Upper lobe of right lung (tissue), 1 donor: ENCODE data around the gene SLC35E2B. TPM values are rescaled to one million over a fixed set of nuclear protein-coding genes. Genes with fewer than 3 reads are reported as not detected.
"Not testable (repeated sequence)": the region's sequence is repeated elsewhere in the genome, so short reads cannot be mapped to it uniquely, and the experiment has no call there.

Source experiments
- ATAC-seq: fragments of 200-7000 bp; cut with Tn5 transposase; one replicate; pipeline ENCODE4 v1.9.1; 2020; ENCODE audit warnings: mild to moderate bottlenecking, moderate library complexity
- DNase-seq: peaks from one replicate; pipeline ENCODE4 v3.0.0-alpha.2; 2020
- H3K27ac ChIP-seq: fragments of 200-600 bp; one replicate; pipeline ENCODE4 v1.8.0; 2022
- H3K27me3 ChIP-seq: fragments of 200-600 bp; one replicate; pipeline ENCODE4 v1.8.0; 2022; ENCODE audit warnings: mild to moderate bottlenecking
- H3K36me3 ChIP-seq: fragments of 200-600 bp; one replicate; pipeline ENCODE4 v1.8.0; 2022
- H3K4me1 ChIP-seq: fragments of 200-600 bp; one replicate; pipeline ENCODE4 v1.8.0; 2022
- H3K4me3 ChIP-seq: fragments of 200-600 bp; one replicate; pipeline ENCODE4 v1.8.0; 2022; ENCODE audit warnings: mild to moderate bottlenecking
- H3K9me3 ChIP-seq: fragments of 200-600 bp; one replicate; pipeline ENCODE4 v1.8.0; 2022
- intact Hi-C: fragments of 100-400 bp; cut with DNase I; formaldehyde crosslinking; loops from one replicate; pipeline ENCODE4 v1.11.0; 2022
- total RNA-seq: library from RNA; stranded (reverse); fragmentation: NEBNext Ultra II Directional; extraction: Animal tissue kit (Norgen Biotek cat#: 25700); gene quantifications from one replicate; pipeline ENCODE4 v1.2.1, GENCODE V29; 2021
- TF ChIP-seq, protein P1 (sequence below): fragments of 200-600 bp; IDR thresholded peaks from one replicate; pipeline ENCODE4 v1.8.0; 2022; ENCODE audit warnings: antibody characterized with exemption
- donor health status: DM: no; HTN: yes; CAD: no; lungs with severe emphysema.

The SLC35E2B gene
- total RNA-seq, 1 donor from 2014 or later = 49.8 TPM

- H3K27ac ChIP-seq, ATAC-seq, H3K36me3 ChIP-seq, H3K9me3 ChIP-seq, H3K27me3 ChIP-seq, H3K4me1 ChIP-seq, intact Hi-C loops, H3K4me3 ChIP-seq: not testable (repeated sequence)
- DNase-seq = peak; percentile 40
Measured at GRCh38 chr1:1726088-1726487, 33.5 kb upstream of the SLC35E2B start.

- H3K9me3 ChIP-seq, intact Hi-C loops, H3K27me3 ChIP-seq, H3K4me1 ChIP-seq: not testable (repeated sequence)
- ATAC-seq (peak; percentile 97), DNase-seq (peak; percentile 97)
- Histone ChIP-seq H3K4me3 (peak within 1 kb of the TSS; percentile 58), H3K36me3 (peaks cover 20% of the 10 kb centered on the region), H3K27ac (peak within 1 kb of the TSS; percentile 87)
- TF ChIP-seq, protein P1, sequence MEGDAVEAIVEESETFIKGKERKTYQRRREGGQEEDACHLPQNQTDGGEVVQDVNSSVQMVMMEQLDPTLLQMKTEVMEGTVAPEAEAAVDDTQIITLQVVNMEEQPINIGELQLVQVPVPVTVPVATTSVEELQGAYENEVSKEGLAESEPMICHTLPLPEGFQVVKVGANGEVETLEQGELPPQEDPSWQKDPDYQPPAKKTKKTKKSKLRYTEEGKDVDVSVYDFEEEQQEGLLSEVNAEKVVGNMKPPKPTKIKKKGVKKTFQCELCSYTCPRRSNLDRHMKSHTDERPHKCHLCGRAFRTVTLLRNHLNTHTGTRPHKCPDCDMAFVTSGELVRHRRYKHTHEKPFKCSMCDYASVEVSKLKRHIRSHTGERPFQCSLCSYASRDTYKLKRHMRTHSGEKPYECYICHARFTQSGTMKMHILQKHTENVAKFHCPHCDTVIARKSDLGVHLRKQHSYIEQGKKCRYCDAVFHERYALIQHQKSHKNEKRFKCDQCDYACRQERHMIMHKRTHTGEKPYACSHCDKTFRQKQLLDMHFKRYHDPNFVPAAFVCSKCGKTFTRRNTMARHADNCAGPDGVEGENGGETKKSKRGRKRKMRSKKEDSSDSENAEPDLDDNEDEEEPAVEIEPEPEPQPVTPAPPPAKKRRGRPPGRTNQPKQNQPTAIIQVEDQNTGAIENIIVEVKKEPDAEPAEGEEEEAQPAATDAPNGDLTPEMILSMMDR = peak; percentile 45
Measured at GRCh38 chr1:1724035-1724864, 31.7 kb upstream of the SLC35E2B start, which contains the start of gene CDK11A. Gene CDK11A, minus strand, starts transcription at chr1:1724357. Its CDS starts 1,539 bp downstream, at chr1:1722818.

GRCh38 chr1:1721201-1721600 is 28.6 kb upstream of the SLC35E2B start:
- DNase-seq (no peak), ATAC-seq (no peak)
- Histone ChIP-seq H3K27me3 (no peaks in the 10 kb centered on the region), H3K4me3 (no peak overlapping the region), H3K9me3 (no peaks in the 10 kb centered on the region), H3K27ac (no peak overlapping the region), H3K36me3 (peaks cover 30% of the 10 kb centered on the region), H3K4me1 (no peaks in the 10 kb centered on the region)
- intact Hi-C loops = no loop called here
- TF ChIP-seq, protein P1 = no peak

GRCh38 chr1:1715109-1715883 is 22.7 kb upstream of the SLC35E2B start:
- H3K27me3 ChIP-seq, intact Hi-C loops, H3K4me1 ChIP-seq, H3K27ac ChIP-seq, H3K4me3 ChIP-seq, ATAC-seq, H3K9me3 ChIP-seq: not testable (repeated sequence)
- DNase-seq = peak; percentile 5
- H3K36me3 ChIP-seq = peaks cover 18% of the 10 kb centered on the region

DNA sequence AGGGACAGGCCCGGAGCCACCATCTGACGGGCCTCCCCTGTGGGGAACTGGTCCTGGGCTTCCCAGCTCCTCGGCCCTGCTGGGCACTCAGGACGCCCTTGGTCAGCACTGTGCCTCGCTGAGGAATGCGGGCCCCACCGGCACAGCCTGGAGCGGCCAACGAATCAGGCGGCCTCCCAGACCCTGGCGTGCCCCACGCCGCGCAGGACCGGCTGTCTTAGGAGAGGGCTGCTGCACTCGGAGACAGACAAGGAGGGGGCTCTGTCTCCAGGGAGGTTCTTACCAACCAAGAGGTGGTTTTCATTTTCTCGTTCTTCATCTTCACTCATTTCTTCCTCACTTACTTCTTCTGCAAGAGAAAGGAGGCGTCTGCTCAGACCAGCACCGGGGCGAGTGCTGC is 15.3 kb upstream of the SLC35E2B start:
- H3K36me3 ChIP-seq = peaks cover 23% of the 10 kb centered on the region
- H3K4me3 ChIP-seq, H3K27me3 ChIP-seq, H3K4me1 ChIP-seq, H3K9me3 ChIP-seq, ATAC-seq, intact Hi-C loops, H3K27ac ChIP-seq: not testable (repeated sequence)
- peak; percentile 22 for DNase-seq

- intact Hi-C loops = not testable (repeated sequence)
Measured at GRCh38 chr1:1707241-1707640, 14.6 kb upstream of the SLC35E2B start.

DNA sequence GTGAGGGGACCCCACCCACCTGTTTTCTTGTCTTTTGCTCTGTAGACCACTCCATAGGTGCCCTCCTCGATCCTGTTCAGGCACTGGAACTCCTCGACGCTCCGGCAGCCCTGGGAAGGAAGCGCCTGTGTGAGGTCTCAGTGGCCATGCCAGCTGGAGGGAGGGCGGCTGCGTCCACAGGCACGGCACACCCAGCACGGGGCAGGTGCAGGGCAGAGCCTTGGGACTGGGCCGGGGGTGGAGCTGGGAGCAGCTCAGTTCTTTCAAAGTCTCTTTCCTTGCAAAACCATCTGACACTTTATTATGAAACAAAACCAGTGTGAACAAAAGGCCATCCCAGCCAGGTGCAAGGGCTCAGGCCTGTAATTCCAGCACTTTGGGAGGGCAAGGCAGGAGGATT is 13.0 kb upstream of the SLC35E2B start:
- ATAC-seq, intact Hi-C loops: not testable (repeated sequence)
- DNase-seq = peak; percentile 28

More at GRCh38 chr1:1707241-1707640, 14.6 kb upstream of the SLC35E2B start:
- H3K9me3 ChIP-seq, H3K4me3 ChIP-seq, H3K27ac ChIP-seq, H3K27me3 ChIP-seq, ATAC-seq, H3K4me1 ChIP-seq: not testable (repeated sequence)
- peaks cover 23% of the 10 kb centered on the region for H3K36me3 ChIP-seq
- DNase-seq = peak; percentile 39

DNA sequence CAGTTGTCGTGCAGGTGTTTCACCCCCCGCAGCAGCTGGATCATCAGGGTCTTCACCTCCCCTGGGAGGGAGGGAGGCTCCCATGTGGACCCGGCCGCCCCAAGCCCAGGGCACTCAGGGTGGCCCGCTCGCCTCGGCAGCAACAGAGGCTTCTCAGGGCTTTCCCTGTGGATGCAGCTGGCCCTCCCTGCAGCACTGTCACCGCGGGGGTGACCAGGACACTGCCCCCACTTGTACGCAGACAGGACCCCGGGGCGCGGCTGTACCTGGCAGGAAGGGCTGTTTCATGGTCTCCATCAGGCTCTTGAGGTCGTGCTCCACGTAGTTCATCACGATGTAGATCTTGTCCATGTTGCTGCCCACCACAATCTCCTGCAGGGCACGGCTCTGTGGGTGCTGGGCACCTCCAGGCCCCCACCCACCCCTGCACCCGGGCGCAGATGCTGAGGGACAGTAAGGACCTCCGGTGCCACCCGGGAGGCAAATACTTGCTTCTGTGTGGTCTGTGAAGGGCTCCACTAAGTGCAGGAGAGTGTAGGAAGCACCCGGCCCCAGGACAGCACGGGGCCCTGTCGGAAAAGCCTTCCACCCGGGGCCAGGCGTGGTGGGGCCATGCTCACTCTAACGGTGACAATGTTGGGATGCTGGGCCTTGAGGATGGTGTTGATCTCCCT is 11.8 kb upstream of the SLC35E2B start:
- H3K27ac ChIP-seq, H3K4me1 ChIP-seq, intact Hi-C loops, H3K4me3 ChIP-seq, H3K9me3 ChIP-seq, H3K27me3 ChIP-seq, ATAC-seq: not testable (repeated sequence)
- DNase-seq = peak; percentile 59
- peaks cover 23% of the 10 kb centered on the region for H3K36me3 ChIP-seq

More for the DNA sequence above, 13.0 kb upstream of the SLC35E2B start:
- H3K36me3 ChIP-seq = peaks cover 23% of the 10 kb centered on the region
- not testable (repeated sequence) for H3K27ac ChIP-seq, H3K27me3 ChIP-seq, H3K4me1 ChIP-seq, H3K9me3 ChIP-seq, H3K4me3 ChIP-seq
